Measurements from ENCODE around the gene YIPF3.

GRCh38 chr6:43544461-43544860 is 27.7 kb upstream of the YIPF3 start:
- TF ChIP-seq GRHL2 (CRISPR knock-in tag; IDR thresholded peaks at IDR 0.05; ENCODE audit: insufficient replicate concordance, severe bottlenecking) (no peak), SP1 (CRISPR knock-in tag; conservative IDR thresholded peaks at IDR 0.05) (no peak), CTCF (IDR thresholded peaks at IDR 0.05) (no peak), USF1 (CRISPR knock-in tag; IDR thresholded peaks at IDR 0.05) (no peak), PREB (CRISPR knock-in tag; IDR thresholded peaks at IDR 0.05; ENCODE audit: borderline replicate concordance) (no peak), ARID4B (CRISPR knock-in tag; IDR thresholded peaks at IDR 0.05; ENCODE audit: borderline replicate concordance) (no peak), CREB1 (CRISPR knock-in tag; IDR thresholded peaks at IDR 0.05) (no peak), ZNF263 (CRISPR knock-in tag; IDR thresholded peaks at IDR 0.05; ENCODE audit: low read depth) (no peak), SMAD4 (CRISPR knock-in tag; IDR thresholded peaks at IDR 0.05) (no peak), ATF2 (CRISPR knock-in tag; IDR thresholded peaks at IDR 0.05; ENCODE audit: borderline replicate concordance, low read depth) (no peak), SMAD3 (CRISPR knock-in tag; IDR thresholded peaks at IDR 0.05; ENCODE audit: borderline replicate concordance) (no peak), TCF7 (CRISPR knock-in tag; IDR thresholded peaks at IDR 0.05; ENCODE audit: low read depth) (no peak)

Data from WTC11 (cell line).